ENCODE data around the gene IFT27.

Gene IFT27

GRCh38 chr22:36796552-36797175 is 20.7 kb upstream of the IFT27 start:
- no peak for ATAC-seq

GRCh38 chr22:36795633-36796032 is 19.7 kb upstream of the IFT27 start:
- no peak for ATAC-seq

- ATAC-seq, result peak; percentile 98 to 100
These were observed 14.7 kb upstream of the IFT27 start for GRCh38 chr22:36790648-36791047.

- ATAC-seq, result no peak
These were observed 11.5 kb upstream of the IFT27 start for GRCh38 chr22:36787204-36787988.

GRCh38 chr22:36783743-36784142 is 7.8 kb upstream of the IFT27 start:
- ATAC-seq, result no peak

GRCh38 chr22:36781656-36782627 is 6.0 kb upstream of the IFT27 start:
- ATAC-seq, result peak; percentile 99

- ATAC-seq, result no peak
These were observed 2.1 kb upstream of the IFT27 start for GRCh38 chr22:36778020-36778419.

- no peak for ATAC-seq
These were observed 803 bp upstream of the IFT27 start for GRCh38 chr22:36776722-36777121.

GRCh38 chr22:36775586-36775963 is 344 bp downstream of the IFT27 start:
- ATAC-seq, result no peak

GRCh38 chr22:36773935-36774334 is 2.0 kb downstream of the IFT27 start:
- no peak for ATAC-seq

GRCh38 chr22:36772451-36772850 is 3.5 kb downstream of the IFT27 start:
- no peak for ATAC-seq

GRCh38 chr22:36771356-36772063 is 4.4 kb downstream of the IFT27 start:
- ATAC-seq, result no peak

- ATAC-seq, result no peak
These were observed 5.2 kb downstream of the IFT27 start for GRCh38 chr22:36770513-36771231.

GRCh38 chr22:36769541-36770512 is 6.1 kb downstream of the IFT27 start:
- ATAC-seq, result no peak

GRCh38 chr22:36768616-36769015 is 7.3 kb downstream of the IFT27 start:
- no peak for ATAC-seq

- ATAC-seq, result no peak
These were observed 7.8 kb downstream of the IFT27 start for GRCh38 chr22:36768141-36768540.

- ATAC-seq, result no peak
These were observed 8.7 kb downstream of the IFT27 start for GRCh38 chr22:36767035-36767775.

GRCh38 chr22:36765943-36766450 is 9.9 kb downstream of the IFT27 start:
- ATAC-seq, result no peak

- no peak for ATAC-seq
These were observed 10.6 kb downstream of the IFT27 start for GRCh38 chr22:36765131-36765942.
